HG02571 (cell line): ENCODE data around the gene NEGR1.
"Not testable (repeated sequence)": the region's sequence is repeated elsewhere in the genome, so short reads cannot be mapped to it uniquely, and the experiment has no call there.

Source experiments
- ATAC-seq: cut with Tn5 transposase; IDR thresholded peaks from one replicate; pipeline ENCODE4 v1.9.1; 2021; ENCODE audit warnings: mild to moderate bottlenecking, moderate library complexity; ENCODE audit not compliant: unreplicated experiment

NEGR1 gene

DNA sequence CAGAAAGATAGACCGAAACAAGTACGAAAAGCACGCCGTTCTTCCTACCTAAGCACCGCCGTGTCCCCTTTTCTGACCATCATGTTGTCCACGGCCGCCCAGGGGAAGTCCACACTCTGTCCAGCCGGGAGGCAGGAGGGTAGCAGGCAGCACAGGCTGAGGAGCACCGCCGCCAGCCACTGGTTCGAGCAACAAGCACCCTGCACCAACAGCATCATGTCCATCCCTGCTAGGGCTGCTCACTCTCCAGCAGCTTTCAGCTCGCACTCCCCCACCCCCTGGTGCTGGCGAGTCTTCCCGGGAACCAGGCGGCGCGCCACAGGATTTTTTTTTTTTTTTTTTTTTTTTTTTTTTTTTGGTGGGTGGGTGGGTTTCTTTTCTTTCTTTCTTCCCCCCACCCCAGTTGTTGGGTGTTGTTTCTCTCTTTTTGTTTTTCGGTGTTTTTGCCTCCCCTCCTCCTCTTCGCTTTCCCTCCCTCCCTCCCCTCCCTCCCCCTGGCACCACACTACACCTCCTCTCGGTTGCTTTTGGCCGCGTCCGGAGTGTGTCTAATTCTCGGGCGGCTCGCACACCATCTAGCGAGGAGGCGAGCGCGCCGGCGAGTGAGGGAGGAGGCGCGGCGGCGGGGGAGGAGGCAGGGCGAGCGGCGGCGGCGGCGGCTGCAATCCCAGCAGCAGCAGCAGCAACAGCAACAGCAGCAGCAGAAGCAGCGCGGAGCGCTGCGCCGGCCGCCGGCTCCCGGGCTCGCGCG is at the start of gene NEGR1:
Gene NEGR1 (minus strand): TSS at position 269 of the 751 bp plus-strand sequence.
- peak; percentile 76 for ATAC-seq

- ATAC-seq = no peak
These were observed 44.2 kb upstream of the NEGR1 start for GRCh38 chr1:72326494-72326893.

- no peak for ATAC-seq
These were observed 42.1 kb upstream of the NEGR1 start for GRCh38 chr1:72324451-72324850.

DNA sequence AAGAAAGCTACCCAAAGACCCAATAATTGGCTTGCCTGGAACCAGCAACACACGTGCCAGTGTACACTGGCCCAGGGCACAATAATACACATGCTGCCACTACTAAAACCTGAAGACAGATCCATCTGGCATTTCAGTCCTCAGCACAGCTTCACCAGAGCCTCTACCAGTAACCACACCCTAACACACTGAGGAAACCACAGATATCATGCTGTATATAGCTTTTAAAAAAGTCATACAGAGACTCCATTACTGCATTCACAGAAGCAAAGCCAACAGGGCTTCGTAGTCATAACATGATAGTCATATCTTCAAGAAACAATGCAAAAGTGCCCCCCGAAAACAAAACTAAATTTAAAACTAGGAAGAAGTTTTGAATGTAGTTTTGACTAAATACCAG is 40.6 kb upstream of the NEGR1 start:
- no peak for ATAC-seq

DNA sequence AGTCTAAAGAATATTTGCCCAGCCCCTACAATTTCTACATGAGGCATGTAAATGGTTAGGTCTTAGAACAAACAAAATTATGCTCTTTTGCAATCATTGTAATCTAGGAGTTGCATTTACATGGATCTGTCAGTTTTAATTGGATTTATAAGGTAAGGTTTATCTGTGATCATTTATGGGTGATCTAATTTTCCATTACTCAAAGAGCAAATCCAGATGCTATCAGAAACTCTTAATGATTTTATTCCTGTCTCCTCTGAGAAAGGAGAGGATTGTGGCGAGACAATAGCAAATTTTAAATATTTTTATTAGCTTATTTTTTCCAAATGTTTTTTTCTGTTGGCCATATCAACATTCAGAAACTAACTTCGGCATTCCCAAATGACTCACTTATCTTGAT is 14.2 kb upstream of the NEGR1 start:
- ATAC-seq = no peak

DNA sequence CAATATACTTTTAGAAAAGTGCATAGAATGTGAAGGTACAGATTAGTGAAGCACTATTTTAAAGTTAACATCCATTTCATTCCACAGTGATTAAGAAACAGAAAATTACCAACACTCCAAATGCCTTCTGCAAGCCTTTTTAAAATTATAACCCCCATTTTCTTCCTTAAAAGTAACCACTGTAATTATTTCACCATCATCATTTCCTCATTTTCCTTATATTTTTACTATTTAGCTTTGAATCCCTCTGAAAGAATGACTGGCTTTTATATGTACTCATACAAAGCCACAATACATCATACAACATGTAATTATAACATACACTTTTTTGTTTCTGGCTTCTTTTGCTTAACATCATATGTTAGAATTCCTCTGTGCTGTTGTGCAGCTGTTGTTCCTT is 6.5 kb upstream of the NEGR1 start:
- no peak for ATAC-seq

DNA sequence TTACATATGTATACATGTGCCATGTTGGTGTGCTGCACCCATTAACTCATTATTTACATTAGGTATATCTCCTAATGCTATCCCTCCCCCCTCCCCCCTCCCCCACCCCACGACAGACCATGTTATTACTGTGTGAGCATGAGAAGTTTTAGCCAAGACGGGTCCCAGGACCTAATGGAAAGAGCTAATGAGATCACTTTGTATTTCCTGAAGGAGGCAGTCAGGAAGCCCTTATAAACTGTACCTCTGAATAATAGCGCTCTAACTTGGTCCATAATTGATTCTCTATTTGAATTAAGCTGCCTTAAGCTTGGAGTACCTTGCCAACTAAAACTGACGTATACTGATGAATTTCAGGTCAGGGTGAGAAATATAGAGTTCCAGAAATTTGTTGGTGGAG is 4.1 kb upstream of the NEGR1 start:
- ATAC-seq = no peak

- no peak for ATAC-seq
These were observed 2.7 kb upstream of the NEGR1 start for GRCh38 chr1:72285074-72285425.

DNA sequence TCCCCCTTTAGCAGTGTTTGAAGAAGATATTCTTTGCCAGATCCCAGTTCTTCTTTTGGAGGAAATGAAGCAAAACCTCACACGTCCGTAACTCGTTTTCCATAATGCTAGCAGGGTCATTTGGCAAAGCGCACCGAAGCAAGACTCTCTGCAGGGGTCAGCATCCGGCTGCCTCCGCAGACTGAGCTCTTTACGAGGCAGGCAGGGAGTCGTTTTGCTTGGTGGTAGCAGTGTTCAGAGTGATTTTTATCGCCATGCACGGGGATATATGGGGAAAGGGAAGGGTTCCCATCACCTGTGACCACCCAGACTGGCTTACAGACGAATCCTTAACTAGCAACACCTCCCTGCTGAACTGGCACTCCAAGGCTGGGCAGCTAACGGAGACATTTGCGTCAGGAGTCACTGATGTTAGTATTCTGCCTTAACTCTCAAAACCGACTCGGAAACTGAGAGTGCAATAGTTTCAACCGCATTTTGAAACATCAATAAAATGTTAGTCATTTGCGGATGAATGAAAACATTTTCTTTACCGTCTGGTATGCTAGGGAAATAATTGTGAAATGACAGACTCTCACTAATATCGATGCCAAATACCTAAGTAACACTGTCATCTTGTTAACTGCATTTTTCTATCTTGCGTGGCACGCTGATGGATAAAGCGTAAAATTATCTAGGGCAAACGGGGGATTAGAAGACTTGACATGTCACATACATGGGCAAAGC is 2.2 kb upstream of the NEGR1 start:
- peak; percentile 44 for ATAC-seq

- no peak for ATAC-seq
These were observed 1.7 kb upstream of the NEGR1 start for GRCh38 chr1:72284084-72284347.

GRCh38 chr1:72283307-72284083 is 1.2 kb upstream of the NEGR1 start:
- ATAC-seq = no peak

GRCh38 chr1:72283022-72283306 is 625 bp upstream of the NEGR1 start:
- peak; percentile 10 for ATAC-seq

GRCh38 chr1:72281637-72282270 is 585 bp downstream of the NEGR1 start:
- no peak for ATAC-seq

- no peak for ATAC-seq
These were observed 1.2 kb downstream of the NEGR1 start for GRCh38 chr1:72281144-72281543.

DNA sequence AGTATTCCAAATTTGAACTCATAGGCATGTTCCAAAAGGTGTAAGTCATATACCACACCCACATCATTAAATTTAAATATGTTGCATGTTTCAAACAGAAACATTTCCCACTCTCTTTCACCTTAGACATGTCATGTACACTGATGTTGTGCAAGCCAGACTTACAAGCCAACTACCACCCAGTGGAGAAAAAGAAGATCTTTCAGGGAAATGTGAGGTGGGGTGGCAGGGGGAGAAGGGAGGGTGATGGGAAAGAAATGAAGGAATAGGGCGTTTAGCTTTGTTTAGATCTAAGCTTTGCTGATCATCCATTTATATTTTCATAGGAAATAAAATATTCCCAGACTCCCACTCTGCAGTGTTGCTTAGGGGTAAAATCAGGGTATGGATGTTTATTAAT is 1.6 kb downstream of the NEGR1 start:
- no peak for ATAC-seq

- no peak for ATAC-seq
These were observed 2.2 kb downstream of the NEGR1 start for GRCh38 chr1:72280131-72280530.

- no peak for ATAC-seq
These were observed 3.9 kb downstream of the NEGR1 start for GRCh38 chr1:72278461-72278860.

GRCh38 chr1:72271555-72272085 is 10.7 kb downstream of the NEGR1 start:
- no peak for ATAC-seq

- ATAC-seq = no peak
These were observed 19.6 kb downstream of the NEGR1 start for GRCh38 chr1:72262735-72263134.

GRCh38 chr1:72253132-72253531 is 29.2 kb downstream of the NEGR1 start:
- no peak for ATAC-seq

DNA sequence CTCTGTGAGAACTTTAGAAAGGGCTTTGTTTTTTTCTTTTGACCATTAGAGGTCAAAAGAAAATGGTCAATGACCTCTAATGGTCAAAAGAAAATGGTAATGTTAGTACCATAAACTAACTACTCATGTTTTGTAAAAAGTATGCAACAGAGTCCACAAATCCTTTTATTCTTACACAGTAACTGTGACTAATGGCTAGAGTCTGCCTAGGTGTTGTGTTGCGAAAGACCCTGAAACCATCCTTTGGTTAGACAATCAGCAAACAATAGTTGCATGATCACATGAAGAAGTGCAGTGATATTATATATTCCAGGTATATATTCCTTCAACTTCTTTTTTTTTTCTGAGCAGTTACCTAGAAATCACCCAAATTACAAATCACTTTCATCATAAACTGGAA is 40.9 kb downstream of the NEGR1 start:
- ATAC-seq = no peak

GRCh38 chr1:72235931-72236330 is 46.4 kb downstream of the NEGR1 start:
- ATAC-seq = not testable (repeated sequence)
